Transverse colon (tissue), 4 donors: Measurements from ENCODE around the gene C1QB.

ENCODE experiments used
- CTCF ChIP-seq, 5 experiments: fragments of 200-600 bp in 3 of 5; fragments of 450-650 bp in 2 of 5; sonication (generic) in 3 of 5; IDR thresholded peaks; 1 replicate in 2 of 5; 2 replicates in 3 of 5; pipeline ENCODE4 v1.5.1; 2016 to 2017; ENCODE audit warnings: antibody characterized with exemption in 5 of 5, inconsistent platforms in 3 of 5, mild to moderate bottlenecking in 2 of 5, moderate library complexity in 1 of 5
- EP300 ChIP-seq: sonication (generic); formaldehyde crosslinking; IDR thresholded peaks from one replicate; pipeline ENCODE4 v1.6.1; 2017; ENCODE audit warnings: antibody characterized with exemption, low read depth
- POLR2A ChIP-seq: fragments of 450-650 bp; IDR thresholded peaks from one replicate; pipeline ENCODE4 v1.6.1; 2016; ENCODE audit warnings: antibody characterized with exemption, mild to moderate bottlenecking, moderate library complexity
- POLR2AphosphoS5 ChIP-seq, 3 donors: sonication (generic); formaldehyde crosslinking; IDR thresholded peaks; one replicate each; pipeline ENCODE4 v1.6.1; 2016; ENCODE audit warnings: antibody characterized with exemption in 3 of 3

GRCh38 chr1:22641247-22641646 is 11.8 kb upstream of the C1QB start:
- no peak for TF ChIP-seq POLR2A
- no peak for TF ChIP-seq CTCF (IDR thresholded peaks at IDR 0.05)
- TF ChIP-seq EP300 = no peak
- no peak for TF ChIP-seq POLR2AphosphoS5 (IDR thresholded peaks at IDR 0.05)
